Neuronal stem cell (in vitro differentiated cells): Measurements from ENCODE around the gene TMPRSS12.

ENCODE experiments used
- DNase-seq: peaks from one replicate; pipeline ENCODE4 v3.0.0-alpha.2; 2013; ENCODE audit warnings: low spot score
- H2AFZ ChIP-seq: one replicate; pipeline ENCODE4 v1.6.1; 2013; ENCODE audit warnings: mild to moderate bottlenecking, low read length, inconsistent platforms
- H2AK5ac ChIP-seq: 2 replicates; pipeline ENCODE4 v1.6.1; 2013; ENCODE audit warnings: low read depth, mild to moderate bottlenecking, inconsistent platforms, low read length, moderate library complexity, mixed read lengths
- H2BK120ac ChIP-seq: 2 replicates; pipeline ENCODE4 v1.6.1; 2013; ENCODE audit warnings: low read depth, mild to moderate bottlenecking, inconsistent platforms, low read length, moderate library complexity, mixed read lengths
- H2BK12ac ChIP-seq: one replicate; pipeline ENCODE4 v1.6.1; 2013; ENCODE audit warnings: low read length, inconsistent platforms
- H2BK15ac ChIP-seq: 2 replicates; pipeline ENCODE4 v1.6.1; 2013; ENCODE audit warnings: mild to moderate bottlenecking, low read length, inconsistent platforms, mixed read lengths
- H2BK5ac ChIP-seq: one replicate; pipeline ENCODE4 v1.6.1; 2013; ENCODE audit warnings: inconsistent platforms, mild to moderate bottlenecking, low read length, moderate library complexity
- H3K14ac ChIP-seq: one replicate; pipeline ENCODE4 v1.6.1; 2013; ENCODE audit warnings: low read length, inconsistent platforms
- H3K18ac ChIP-seq: 2 replicates; pipeline ENCODE4 v1.6.1; 2013; ENCODE audit warnings: low read length, inconsistent platforms
- H3K23ac ChIP-seq: 2 replicates; pipeline ENCODE4 v1.6.1; 2013; ENCODE audit warnings: low read depth, mild to moderate bottlenecking, mixed read lengths, low read length, inconsistent platforms; ENCODE audit not compliant: poor library complexity
- H3K27ac ChIP-seq: replicated peaks from 3 replicates; pipeline ENCODE4 v1.5.1; 2013; ENCODE audit warnings: low read length, inconsistent platforms
- H3K27me3 ChIP-seq, 3 experiments: 2 replicates each; pipeline ENCODE4 v1.6.1; 2013; ENCODE audit warnings: low read length in 3 of 3, mild to moderate bottlenecking in 2 of 3, inconsistent platforms in 1 of 3, low read depth in 1 of 3, mixed read lengths in 1 of 3, moderate library complexity in 1 of 3; ENCODE audit not compliant: control insufficient read depth in 3 of 3, insufficient read depth in 3 of 3
- H3K36me3 ChIP-seq, 2 donors: replicated peaks in 1 of 2; 2 replicates each; pipeline ENCODE4 v1.6.1; 2013; ENCODE audit warnings: low read length in 2 of 2; ENCODE audit not compliant: control insufficient read depth in 2 of 2, insufficient read depth in 2 of 2
- H3K4ac ChIP-seq: 2 replicates; pipeline ENCODE4 v1.6.1; 2013; ENCODE audit warnings: inconsistent platforms, mild to moderate bottlenecking, low read length, moderate library complexity
- H3K4me1 ChIP-seq, 2 donors: 1 replicate in 1 of 2; 2 replicates in 1 of 2; pipeline ENCODE4 v1.6.1; 2013; ENCODE audit warnings: low read length in 2 of 2, low read depth in 1 of 2; ENCODE audit not compliant: control insufficient read depth in 2 of 2, insufficient read depth in 1 of 2
- H3K4me2 ChIP-seq: one replicate; pipeline ENCODE4 v1.6.1; 2013; ENCODE audit warnings: mild to moderate bottlenecking, low read length, inconsistent platforms; ENCODE audit not compliant: insufficient read depth, poor library complexity, severe bottlenecking
- H3K4me3 ChIP-seq, 2 donors: 2 replicates each; pipeline ENCODE4 v1.5.1; 2013; ENCODE audit warnings: low read length in 2 of 2, mild to moderate bottlenecking in 2 of 2, inconsistent platforms in 1 of 2, moderate library complexity in 1 of 2
- H3K79me1 ChIP-seq: one replicate; pipeline ENCODE4 v1.6.1; 2013; ENCODE audit warnings: low read depth, mild to moderate bottlenecking, inconsistent platforms, low read length, moderate library complexity
- H3K9ac ChIP-seq: one replicate; pipeline ENCODE4 v1.6.1; 2013; ENCODE audit warnings: mild to moderate bottlenecking, low read depth, low read length, inconsistent platforms; ENCODE audit not compliant: poor library complexity
- H3K9me3 ChIP-seq, 2 donors: replicated peaks in 1 of 2; 2 replicates each; pipeline versions ENCODE3 to v1.6.1; 2013; ENCODE audit warnings: low read length in 2 of 2, mild to moderate bottlenecking in 2 of 2, inconsistent platforms in 1 of 2, low read depth in 1 of 2, mixed read lengths in 1 of 2, moderate library complexity in 1 of 2; ENCODE audit not compliant: control insufficient read depth in 2 of 2, insufficient read depth in 1 of 2
- H4K8ac ChIP-seq: one replicate; pipeline ENCODE4 v1.6.1; 2013; ENCODE audit warnings: low read depth, mild to moderate bottlenecking, inconsistent platforms, low read length, moderate library complexity
- H4K91ac ChIP-seq: one replicate; pipeline ENCODE4 v1.6.1; 2013; ENCODE audit warnings: low read length, low read depth, mild to moderate bottlenecking, inconsistent platforms; ENCODE audit not compliant: poor library complexity
- WGBS, 2 donors: extraction: QIAGEN DNeasy Blood & Tissue Kit; methylation state at CpG; one replicate each; pipeline ENCODE4 v1.1.7; 2013; ENCODE audit warnings: missing lambda C conversion rate in 2 of 2, mixed read lengths in 1 of 2; ENCODE audit not compliant: insufficient read length in 2 of 2, insufficient replicate concordance in 1 of 2; ENCODE audit errors: extremely low coverage in 2 of 2; 5-methylcytosine and 5-hydroxymethylcytosine counted together

Gene TMPRSS12

GRCh38 chr12:50922820-50923219 is 80.1 kb downstream of the TMPRSS12 start:
- no peak overlapping the region for H3K27ac ChIP-seq
- H2AK5ac ChIP-seq: no peak overlapping the region
- H3K79me1 ChIP-seq: no peaks in the 10 kb centered on the region
- no peak overlapping the region for H3K18ac ChIP-seq
- peak overlapping the region; percentile 19 for H2AFZ ChIP-seq
- no peak overlapping the region for H4K91ac ChIP-seq
- H3K14ac ChIP-seq: no peak overlapping the region
- H2BK15ac ChIP-seq: no peak overlapping the region
- H3K4ac ChIP-seq: no peak overlapping the region
- no CpG with 5 or more reads among the region's 3 CpGs for WGBS, 2 donors
- H3K23ac ChIP-seq: no peak overlapping the region
- no peak overlapping the region for H4K8ac ChIP-seq
- no peak overlapping the region for H2BK12ac ChIP-seq
- no peaks in the 10 kb centered on the region for H3K36me3 ChIP-seq
- no peak for DNase-seq
- no peak overlapping the region for H3K9ac ChIP-seq
- peaks cover 11 to 20% of the 10 kb centered on the region in 2 donors for H3K4me1 ChIP-seq
- no peak overlapping the region for H2BK120ac ChIP-seq
- no peaks in the 10 kb centered on the region for H3K9me3 ChIP-seq
- H3K4me3 ChIP-seq: no peak overlapping the region
- H3K27me3 ChIP-seq: no peaks in the 10 kb centered on the region
- no peak overlapping the region for H3K4me2 ChIP-seq
- no peak overlapping the region for H2BK5ac ChIP-seq

DNA sequence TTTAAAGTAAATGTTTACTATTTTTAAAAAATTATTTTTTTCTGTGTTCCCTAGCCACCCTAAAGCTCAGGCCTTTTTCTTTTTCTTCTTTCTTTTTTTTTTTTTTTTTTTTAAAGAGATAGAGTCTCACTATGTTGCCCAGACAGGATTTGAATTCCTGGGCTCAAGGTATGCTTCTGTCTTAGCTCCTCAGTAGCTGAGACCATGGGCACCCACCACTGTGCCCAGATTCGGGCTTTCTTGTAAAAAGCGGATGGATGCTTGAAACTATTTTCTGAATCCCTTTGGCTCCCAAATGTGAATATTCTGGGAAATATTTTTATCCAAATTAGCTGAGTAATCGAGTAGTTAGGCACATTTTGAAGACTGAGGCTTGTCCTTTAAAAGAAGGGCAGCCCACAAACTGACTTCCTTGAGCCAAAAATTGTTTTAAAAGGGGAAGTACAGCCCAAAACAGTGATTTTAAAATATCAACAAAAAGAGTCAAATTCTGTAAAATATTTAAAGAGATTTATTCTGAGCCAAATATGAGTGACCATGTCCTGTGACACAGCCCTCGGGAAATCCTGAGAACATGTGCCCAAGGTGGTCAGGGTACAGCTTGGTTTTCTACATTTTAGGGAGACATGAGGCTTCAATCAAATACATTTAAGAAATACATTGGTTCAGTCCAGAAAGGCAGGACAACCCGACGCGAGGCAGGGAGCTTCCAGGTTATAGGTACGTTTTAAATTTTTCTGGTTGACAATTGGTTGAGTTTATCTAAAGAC is 80.8 kb downstream of the TMPRSS12 start:
- no peaks in the 10 kb centered on the region for H3K36me3 ChIP-seq
- no peak overlapping the region for H2BK120ac ChIP-seq
- H3K18ac ChIP-seq: no peak overlapping the region
- DNase-seq: no peak
- no peak overlapping the region for H3K27ac ChIP-seq
- H3K9ac ChIP-seq: no peak overlapping the region
- H3K4me2 ChIP-seq: no peak overlapping the region
- H3K9me3 ChIP-seq: no peaks in the 10 kb centered on the region
- H2BK12ac ChIP-seq: no peak overlapping the region
- H3K23ac ChIP-seq: no peak overlapping the region
- no peak overlapping the region for H3K14ac ChIP-seq
- H4K91ac ChIP-seq: no peak overlapping the region
- peaks cover 11 to 27% of the 10 kb centered on the region in 2 donors for H3K4me1 ChIP-seq
- no peak overlapping the region for H3K4ac ChIP-seq
- H4K8ac ChIP-seq: no peak overlapping the region
- H3K27me3 ChIP-seq: no peaks in the 10 kb centered on the region
- WGBS, 2 donors: no CpG with 5 or more reads among the region's 8 CpGs
- H2AK5ac ChIP-seq: no peak overlapping the region
- no peaks in the 10 kb centered on the region for H3K79me1 ChIP-seq
- peak overlapping the region in 1 of 2 donors; percentile 44 for H3K4me3 ChIP-seq
- H2AFZ ChIP-seq: peak overlapping the region; percentile 77
- no peak overlapping the region for H2BK15ac ChIP-seq
- no peak overlapping the region for H2BK5ac ChIP-seq

DNA sequence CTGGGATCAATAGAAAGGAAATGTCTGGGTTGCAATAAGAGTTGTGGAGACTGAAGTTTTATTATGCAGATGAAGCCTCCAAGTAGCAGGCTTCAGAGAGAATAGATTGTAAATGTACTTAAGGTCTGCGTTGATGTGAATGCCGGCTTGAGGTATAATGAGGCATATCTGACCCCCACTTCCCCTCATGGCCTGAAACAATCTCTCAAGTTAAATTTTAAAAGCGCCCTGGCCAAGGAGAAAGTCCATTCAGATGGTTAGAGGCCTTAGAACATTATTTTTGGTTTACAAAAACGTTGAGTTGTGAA is 81.4 kb downstream of the TMPRSS12 start:
- H3K27me3 ChIP-seq: no peaks in the 10 kb centered on the region
- no peak overlapping the region for H2BK120ac ChIP-seq
- no peaks in the 10 kb centered on the region for H3K79me1 ChIP-seq
- no peak overlapping the region for H4K91ac ChIP-seq
- no peak overlapping the region for H3K4ac ChIP-seq
- no peak overlapping the region for H3K23ac ChIP-seq
- DNase-seq: no peak
- no CpG with 5 or more reads among the region's 4 CpGs for WGBS, 2 donors
- no peak overlapping the region for H2BK15ac ChIP-seq
- no peak overlapping the region for H3K4me2 ChIP-seq
- no peaks in the 10 kb centered on the region for H3K9me3 ChIP-seq
- H3K27ac ChIP-seq: no peak overlapping the region
- no peaks in the 10 kb centered on the region for H3K36me3 ChIP-seq
- H3K14ac ChIP-seq: no peak overlapping the region
- peaks cover 11 to 27% of the 10 kb centered on the region in 2 donors for H3K4me1 ChIP-seq
- no peak overlapping the region for H3K18ac ChIP-seq
- H3K4me3 ChIP-seq: peak overlapping the region in 1 of 2 donors; percentile 44
- no peak overlapping the region for H2AK5ac ChIP-seq
- no peak overlapping the region for H3K9ac ChIP-seq
- H2BK12ac ChIP-seq: no peak overlapping the region
- no peak overlapping the region for H4K8ac ChIP-seq
- H2AFZ ChIP-seq: peak overlapping the region; percentile 77
- H2BK5ac ChIP-seq: no peak overlapping the region

DNA sequence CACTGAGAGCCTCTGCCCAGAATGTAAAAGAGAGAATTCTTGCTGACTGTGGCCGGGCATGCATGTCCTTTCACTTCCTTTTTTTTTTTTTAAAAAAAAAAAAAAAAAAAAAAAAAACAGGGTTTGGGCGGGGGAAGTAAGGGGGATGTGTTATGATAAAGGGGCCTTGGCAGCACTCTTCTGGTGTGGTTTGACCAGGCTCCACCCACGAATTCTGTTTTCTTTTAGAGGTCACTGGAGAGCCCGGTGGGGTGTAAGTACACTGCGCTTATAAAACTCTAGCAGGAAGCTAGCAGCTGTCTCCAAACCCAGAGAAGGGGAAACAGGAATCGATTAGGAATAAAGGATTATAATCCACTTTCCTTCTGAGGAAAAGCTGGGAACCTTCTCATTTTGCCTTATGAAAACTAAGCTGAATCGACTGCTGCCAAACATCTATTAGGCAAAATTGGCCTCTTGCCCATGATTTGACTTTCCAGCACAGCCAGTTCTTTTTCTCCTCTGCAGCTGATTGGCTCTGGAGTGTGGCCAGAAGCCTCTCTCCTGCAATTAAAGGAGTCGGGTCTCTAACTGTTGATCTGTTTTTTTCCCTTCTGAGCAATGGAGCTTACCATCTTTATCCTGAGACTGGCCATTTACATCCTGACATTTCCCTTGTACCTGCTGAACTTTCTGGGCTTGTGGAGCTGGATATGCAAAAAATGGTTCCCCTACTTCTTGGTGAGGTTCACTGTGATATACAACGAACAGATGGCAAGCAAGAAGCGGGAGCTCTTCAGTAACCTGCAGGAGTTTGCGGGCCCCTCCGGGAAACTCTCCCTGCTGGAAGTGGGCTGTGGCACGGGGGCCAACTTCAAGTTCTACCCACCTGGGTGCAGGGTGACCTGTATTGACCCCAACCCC is 82.0 kb downstream of the TMPRSS12 start:
- Histone ChIP-seq H3K4me3 (peak overlapping the region in 1 of 2 donors; percentile 44), H2BK12ac (no peak overlapping the region), H2BK120ac (no peak overlapping the region), H4K8ac (no peak overlapping the region), H3K4me1 (peaks cover 11 to 27% of the 10 kb centered on the region in 2 donors), H3K23ac (no peak overlapping the region), H3K36me3 (no peaks in the 10 kb centered on the region), H3K18ac (no peak overlapping the region), H3K27me3 (no peaks in the 10 kb centered on the region), H3K79me1 (no peaks in the 10 kb centered on the region), H2AK5ac (no peak overlapping the region), H3K27ac (no peak overlapping the region), H3K9ac (no peak overlapping the region), H2AFZ (peak overlapping the region; percentile 77), H3K4me2 (no peak overlapping the region), H3K4ac (no peak overlapping the region), H3K9me3 (no peaks in the 10 kb centered on the region), H2BK15ac (no peak overlapping the region), H3K14ac (no peak overlapping the region), H2BK5ac (no peak overlapping the region), H4K91ac (no peak overlapping the region)
- no peak for DNase-seq
- WGBS, 2 donors: no CpG with 5 or more reads among the region's 13 CpGs
